Fibroblast of gingiva (primary cell): ENCODE measurements around the gene CAMTA1.

Experiments
- DNase-seq: peaks from one replicate; pipeline ENCODE4 v3.0.0-alpha.2; 2011; ENCODE audit warnings: low read depth

Gene CAMTA1

GRCh38 chr1:7515904-7516303, 730.6 kb downstream of the CAMTA1 start:
- no peak for DNase-seq

- DNase-seq = no peak
Measured at GRCh38 chr1:7516341-7516740, 731.1 kb downstream of the CAMTA1 start.

GRCh38 chr1:7516929-7517328, 731.7 kb downstream of the CAMTA1 start:
- no peak for DNase-seq

- DNase-seq = no peak
Measured at GRCh38 chr1:7517611-7518330, 732.5 kb downstream of the CAMTA1 start.

GRCh38 chr1:7518411-7518810, 733.2 kb downstream of the CAMTA1 start:
- DNase-seq = no peak

- no peak for DNase-seq
Measured at GRCh38 chr1:7519181-7519860, 734.1 kb downstream of the CAMTA1 start.

GRCh38 chr1:7519861-7520395, 734.7 kb downstream of the CAMTA1 start:
- no peak for DNase-seq

GRCh38 chr1:7520496-7520895, 735.2 kb downstream of the CAMTA1 start:
- DNase-seq = no peak

GRCh38 chr1:7524341-7525337, 739.4 kb downstream of the CAMTA1 start:
- DNase-seq = no peak

- DNase-seq = no peak
Measured at GRCh38 chr1:7525338-7526063, 740.2 kb downstream of the CAMTA1 start.

- no peak for DNase-seq
Measured at GRCh38 chr1:7526196-7526866, 741.1 kb downstream of the CAMTA1 start.

GRCh38 chr1:7526867-7527732, 741.8 kb downstream of the CAMTA1 start:
- no peak for DNase-seq

- no peak for DNase-seq
Measured at GRCh38 chr1:7527733-7528045, 742.4 kb downstream of the CAMTA1 start.

- no peak for DNase-seq
Measured at GRCh38 chr1:7528386-7529198, 743.3 kb downstream of the CAMTA1 start.

GRCh38 chr1:7529917-7530316, 744.7 kb downstream of the CAMTA1 start:
- no peak for DNase-seq

- no peak for DNase-seq
Measured at GRCh38 chr1:7531562-7532340, 746.5 kb downstream of the CAMTA1 start.

GRCh38 chr1:7533006-7533405, 747.8 kb downstream of the CAMTA1 start:
- no peak for DNase-seq

GRCh38 chr1:7534061-7534825, 749.0 kb downstream of the CAMTA1 start:
- no peak for DNase-seq
